ENCODE data around the gene RAB40C. TPM values are rescaled to one million over a fixed set of nuclear protein-coding genes. Genes with fewer than 3 reads are reported as not detected.
A peak's percentile ranks its signal among the peaks of the same experiment; 100 is the strongest.

Gene RAB40C
- total and polyA plus RNA-seq, 10 of the 15 experiments (the other 5 are each of a cell fraction or from before 2014, with no cell fraction given), result 0.06 to 12.8 (median 4.6) TPM

- TF ChIP-seq RELB (IDR thresholded peaks at IDR 0.05; ENCODE audit: low read depth), result 0 out of 2 replicates have a peak, but pooled peaks have one; percentile 17
- no peak for TF ChIP-seq PBX3 (IDR thresholded peaks at IDR 0.05; ENCODE audit: insufficient replicate concordance, low read depth, low read length)
- TF ChIP-seq LARP7 (IDR thresholded peaks at IDR 0.05), result no peak; the same call in 1 of the 2 replicates
- peak; percentile 67; the same call in 1 of the 2 replicates for TF ChIP-seq HDGF (IDR thresholded peaks at IDR 0.05)
- no peak for TF ChIP-seq RBBP5 (conservative IDR thresholded peaks at IDR 0.05)
- TF ChIP-seq, protein P1, sequence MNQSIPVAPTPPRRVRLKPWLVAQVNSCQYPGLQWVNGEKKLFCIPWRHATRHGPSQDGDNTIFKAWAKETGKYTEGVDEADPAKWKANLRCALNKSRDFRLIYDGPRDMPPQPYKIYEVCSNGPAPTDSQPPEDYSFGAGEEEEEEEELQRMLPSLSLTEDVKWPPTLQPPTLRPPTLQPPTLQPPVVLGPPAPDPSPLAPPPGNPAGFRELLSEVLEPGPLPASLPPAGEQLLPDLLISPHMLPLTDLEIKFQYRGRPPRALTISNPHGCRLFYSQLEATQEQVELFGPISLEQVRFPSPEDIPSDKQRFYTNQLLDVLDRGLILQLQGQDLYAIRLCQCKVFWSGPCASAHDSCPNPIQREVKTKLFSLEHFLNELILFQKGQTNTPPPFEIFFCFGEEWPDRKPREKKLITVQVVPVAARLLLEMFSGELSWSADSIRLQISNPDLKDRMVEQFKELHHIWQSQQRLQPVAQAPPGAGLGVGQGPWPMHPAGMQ (IDR thresholded peaks at IDR 0.05; ENCODE audit: borderline replicate concordance), result no peak
- TF ChIP-seq, protein P2, sequence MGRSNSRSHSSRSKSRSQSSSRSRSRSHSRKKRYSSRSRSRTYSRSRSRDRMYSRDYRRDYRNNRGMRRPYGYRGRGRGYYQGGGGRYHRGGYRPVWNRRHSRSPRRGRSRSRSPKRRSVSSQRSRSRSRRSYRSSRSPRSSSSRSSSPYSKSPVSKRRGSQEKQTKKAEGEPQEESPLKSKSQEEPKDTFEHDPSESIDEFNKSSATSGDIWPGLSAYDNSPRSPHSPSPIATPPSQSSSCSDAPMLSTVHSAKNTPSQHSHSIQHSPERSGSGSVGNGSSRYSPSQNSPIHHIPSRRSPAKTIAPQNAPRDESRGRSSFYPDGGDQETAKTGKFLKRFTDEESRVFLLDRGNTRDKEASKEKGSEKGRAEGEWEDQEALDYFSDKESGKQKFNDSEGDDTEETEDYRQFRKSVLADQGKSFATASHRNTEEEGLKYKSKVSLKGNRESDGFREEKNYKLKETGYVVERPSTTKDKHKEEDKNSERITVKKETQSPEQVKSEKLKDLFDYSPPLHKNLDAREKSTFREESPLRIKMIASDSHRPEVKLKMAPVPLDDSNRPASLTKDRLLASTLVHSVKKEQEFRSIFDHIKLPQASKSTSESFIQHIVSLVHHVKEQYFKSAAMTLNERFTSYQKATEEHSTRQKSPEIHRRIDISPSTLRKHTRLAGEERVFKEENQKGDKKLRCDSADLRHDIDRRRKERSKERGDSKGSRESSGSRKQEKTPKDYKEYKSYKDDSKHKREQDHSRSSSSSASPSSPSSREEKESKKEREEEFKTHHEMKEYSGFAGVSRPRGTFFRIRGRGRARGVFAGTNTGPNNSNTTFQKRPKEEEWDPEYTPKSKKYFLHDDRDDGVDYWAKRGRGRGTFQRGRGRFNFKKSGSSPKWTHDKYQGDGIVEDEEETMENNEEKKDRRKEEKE (IDR thresholded peaks at IDR 0.05), result no peak
- TF ChIP-seq BHLHE40 (IDR thresholded peaks at IDR 0.05; ENCODE audit: borderline replicate concordance in 1 of 2, low read depth in 2 of 2, low read length in 1 of 2), result peak in 1 of 2 experiments; percentile 22; a peak in 1 of 4 replicates
- peak; percentile 50; the same call in 1 of the 2 replicates for TF ChIP-seq SIN3A (IDR thresholded peaks at IDR 0.05; ENCODE audit: low read depth, low read length)
- peak; percentile 65; the same call in 1 of the 2 replicates for TF ChIP-seq TCF12 (IDR thresholded peaks at IDR 0.05; ENCODE audit: low read depth, low read length)
- peak; percentile 70 for TF ChIP-seq MXI1 (IDR thresholded peaks at IDR 0.05; ENCODE audit: low read depth, low read length)
- no peak for TF ChIP-seq JUND (IDR thresholded peaks at IDR 0.05; ENCODE audit: low read depth, low read length)
- peak; percentile 92 for TF ChIP-seq SMARCA5 (IDR thresholded peaks at IDR 0.05)
- 0 out of 2 replicates have a peak, but pooled peaks have one; percentile 21 for TF ChIP-seq NKRF (conservative IDR thresholded peaks at IDR 0.05)
- no peak for TF ChIP-seq DPF2 (IDR thresholded peaks at IDR 0.05)
- no peak; the same call in 1 of the 2 replicates for TF ChIP-seq POLR2AphosphoS5 (IDR thresholded peaks at IDR 0.05; ENCODE audit: low read length)
- no peak for TF ChIP-seq EZH2 (IDR thresholded peaks at IDR 0.05; ENCODE audit: borderline replicate concordance, control insufficient read depth, low read depth, low read length)
- no peak for TF ChIP-seq HDAC2 (IDR thresholded peaks at IDR 0.05)
- TF ChIP-seq RUNX3 (IDR thresholded peaks at IDR 0.05; ENCODE audit: low read length), result peak; percentile 34; the same call in 1 of the 2 replicates
Measured at GRCh38 chr16:648071-648780, 58.4 kb downstream of the RAB40C start (continued).
